G401 (cell line): ENCODE data around the gene SPATS2. TPM values are rescaled to one million over a fixed set of nuclear protein-coding genes. Genes with fewer than 3 reads are reported as not detected.
A peak's percentile ranks its signal among the peaks of the same experiment; 100 is the strongest.
"Not testable (repeated sequence)": the region's sequence is repeated elsewhere in the genome, so short reads cannot be mapped to it uniquely, and the experiment has no call there.

Experiments
- DNase-seq: peaks from one replicate; pipeline ENCODE4 v3.0.0-alpha.2; 2015; ENCODE audit warnings: low spot score
- in situ Hi-C: cut with HindIII; loops from 2 replicates; pipeline ENCODE4 v1.10.0; 2016; ENCODE audit warnings: low sequenced_read_pairs, mixed read lengths
- total RNA-seq: library from RNA; depleted of rRNA; stranded (reverse); fragments of >200 nt; shearing (Covaris generic); gene quantifications from 2 replicates; pipeline ENCODE4 v1.2.3, GENCODE V29; 2014

Gene SPATS2
- total RNA-seq, 1 experiment from 2014 or later = 65.1 TPM

DNA sequence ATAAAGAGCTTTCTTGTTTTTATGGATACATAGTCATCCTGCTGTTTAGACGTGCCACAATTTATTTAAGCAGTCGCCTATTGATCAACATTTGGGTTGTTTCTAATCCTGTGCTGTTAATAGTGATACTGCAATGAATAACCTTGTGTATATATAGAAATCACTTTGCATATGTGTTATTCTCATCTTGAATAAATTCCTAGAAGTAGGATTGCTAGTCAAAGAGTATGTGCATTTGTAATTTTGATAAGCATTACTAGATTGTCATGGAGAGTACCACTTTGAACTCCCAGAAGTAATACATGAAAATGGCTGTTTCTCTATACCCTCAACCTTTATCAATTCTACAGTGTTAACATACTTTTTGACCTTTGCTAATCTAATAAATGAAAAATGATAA lies 126.6 kb downstream of the SPATS2 start:
- in situ Hi-C loops = no loop called here
- no peak for DNase-seq

DNA sequence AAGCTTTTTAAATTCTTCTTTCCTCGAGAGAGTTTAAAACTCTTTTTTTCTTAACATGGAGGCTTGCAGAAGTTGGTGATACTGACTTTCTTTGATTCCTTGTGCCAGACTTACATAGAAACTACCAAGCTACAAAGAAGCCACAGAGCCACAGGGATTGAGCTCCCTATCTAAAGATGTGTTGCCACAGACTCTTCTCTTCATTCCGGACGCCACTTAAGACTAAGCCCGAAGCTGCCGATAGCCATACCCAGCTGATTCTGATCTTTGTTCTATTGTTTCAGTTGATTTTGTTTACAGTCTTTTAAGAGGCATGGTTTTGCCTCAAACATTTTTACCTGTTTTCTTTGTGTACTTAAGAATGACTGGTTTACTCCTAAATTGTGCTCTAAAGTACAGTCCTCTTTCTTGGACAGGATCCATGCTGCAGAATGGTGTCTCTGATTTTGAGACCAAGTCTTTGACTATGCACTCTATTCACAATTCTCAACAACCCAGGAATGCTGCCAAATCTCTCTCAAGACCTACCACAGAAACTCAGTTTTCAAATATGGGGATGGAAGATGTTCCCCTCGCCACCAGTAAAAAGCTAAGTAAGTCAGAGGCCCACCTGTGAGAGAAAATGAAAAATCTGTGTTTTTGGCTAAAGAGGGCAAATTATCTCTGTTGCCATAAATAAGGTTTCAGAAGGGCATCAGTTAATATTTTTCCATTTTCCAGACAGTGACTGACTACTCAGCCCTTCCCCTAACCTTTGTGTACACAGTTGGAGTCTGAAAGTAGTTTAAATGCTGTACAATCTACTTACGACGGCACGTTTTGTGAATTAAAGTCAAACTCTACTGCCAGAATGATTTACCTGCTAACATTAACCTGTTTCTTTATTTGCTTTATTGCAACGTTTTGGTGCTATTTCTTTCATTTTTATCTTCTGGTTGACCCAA lies 129.4 kb downstream of the SPATS2 start:
- DNase-seq = no peak
- in situ Hi-C loops = no loop called here

DNA sequence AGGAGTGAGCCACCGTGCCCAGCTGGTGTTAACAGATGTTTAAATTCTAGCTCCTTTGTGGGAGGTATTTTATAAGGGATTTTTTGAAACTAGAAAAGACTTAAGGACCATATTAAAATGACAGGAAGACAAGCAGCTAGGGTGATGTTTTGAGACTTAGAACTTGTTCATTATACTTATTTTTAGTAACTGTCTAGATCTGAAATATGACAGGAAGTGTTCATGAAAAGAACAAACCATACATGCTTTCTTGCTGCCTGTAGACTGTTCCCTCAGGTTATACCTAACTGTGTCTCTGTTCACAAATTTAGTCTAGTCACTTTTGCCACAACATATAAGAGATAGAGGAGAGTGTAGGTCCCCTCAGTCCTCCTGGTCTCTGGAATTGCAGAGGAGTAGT lies 134.6 kb downstream of the SPATS2 start:
- DNase-seq = no peak
- in situ Hi-C loops = loop anchor here (25.0 kb wide), 1 partner anchor 140 kb away; the partner anchor contains the start of gene SPATS2

DNA sequence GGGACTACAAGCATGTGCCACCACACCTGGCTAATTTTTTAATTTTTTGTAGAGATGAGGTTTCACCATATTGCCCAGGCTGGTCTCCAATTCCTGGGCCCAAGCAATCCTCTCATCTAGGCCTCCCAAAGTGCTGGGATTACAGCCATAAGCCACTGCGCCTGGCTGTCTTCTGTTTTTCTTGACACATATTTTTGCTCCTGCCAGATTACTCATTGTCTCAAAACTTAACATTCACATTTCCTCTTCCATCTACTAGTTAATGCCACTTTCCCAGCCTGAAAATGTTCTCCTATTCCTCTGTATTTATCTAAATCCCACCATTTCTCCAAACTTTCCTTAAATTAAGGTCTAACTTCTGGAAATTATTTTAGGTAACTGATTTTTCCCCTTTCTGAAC lies 135.3 kb downstream of the SPATS2 start:
- in situ Hi-C loops = loop anchor here (25.0 kb wide), 1 partner anchor 140 kb away; the partner anchor contains the start of gene SPATS2
- DNase-seq = no peak

DNA sequence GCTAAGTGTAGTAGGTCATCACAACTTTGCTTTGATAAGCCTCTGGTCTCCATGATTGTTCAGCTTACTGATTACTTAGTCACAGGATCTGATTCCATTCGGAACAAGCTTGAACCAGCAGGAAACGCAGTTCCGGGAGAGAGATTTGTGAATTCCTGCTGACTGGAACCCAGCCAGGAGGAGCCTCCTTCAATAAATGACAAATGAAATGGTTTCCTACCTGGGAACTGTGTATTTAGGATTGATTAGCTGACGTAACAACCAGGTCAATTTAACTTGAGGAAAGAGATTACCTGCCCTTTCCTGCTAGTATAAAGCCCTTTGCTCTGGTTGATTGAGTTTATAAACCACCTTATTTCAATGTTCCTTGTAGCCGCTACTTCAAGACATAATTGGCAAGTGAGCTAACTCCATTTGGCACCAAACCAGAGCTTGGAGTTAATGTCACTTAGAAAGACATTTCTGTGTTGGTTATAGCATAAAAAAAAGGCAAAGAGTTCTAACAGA lies 136.5 kb downstream of the SPATS2 start:
- DNase-seq = peak; percentile 16
- in situ Hi-C loops = loop anchor here (25.0 kb wide), 1 partner anchor 141 kb away; the partner anchor contains the start of gene SPATS2

DNA sequence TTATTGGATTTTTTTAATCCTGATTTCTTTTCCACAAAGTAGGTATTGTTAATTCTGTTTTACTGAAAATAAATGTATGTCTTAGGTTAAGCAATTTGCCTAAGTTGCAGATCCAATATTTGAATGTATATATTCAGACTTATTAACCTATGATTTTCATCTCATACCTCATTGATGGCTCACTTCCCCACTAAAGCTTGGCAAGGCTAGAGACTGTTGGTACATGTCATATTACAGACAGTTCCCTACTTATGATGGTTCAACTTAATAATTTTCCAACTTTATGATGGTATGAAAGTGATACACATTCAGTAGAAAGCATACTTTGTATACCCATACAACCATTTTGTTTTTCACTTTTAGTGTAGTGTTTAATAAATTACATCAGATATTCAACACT lies 138.4 kb downstream of the SPATS2 start:
- no peak for DNase-seq
- in situ Hi-C loops = loop anchor here (25.0 kb wide), 1 partner anchor 143 kb away; the partner anchor contains the start of gene SPATS2

DNA sequence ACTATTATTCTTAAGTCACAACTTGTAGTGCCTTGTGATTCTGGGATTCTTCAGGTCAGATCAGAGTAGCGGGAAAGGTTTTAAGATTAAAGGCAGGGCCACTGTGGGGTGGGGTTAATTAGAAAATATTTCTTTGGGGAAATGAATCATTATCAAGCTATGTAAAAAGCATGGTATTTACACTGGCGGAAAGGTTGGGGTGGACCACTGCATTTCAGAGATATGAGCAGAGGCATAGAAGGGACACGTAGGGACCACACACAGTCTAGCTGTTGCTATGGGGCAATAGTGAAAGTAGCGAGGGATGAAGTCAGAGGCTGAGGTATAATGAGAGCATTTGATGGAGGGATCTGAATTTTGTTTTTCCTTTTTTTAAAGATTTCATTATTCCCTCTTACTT lies 139.9 kb downstream of the SPATS2 start:
- no peak for DNase-seq

DNA sequence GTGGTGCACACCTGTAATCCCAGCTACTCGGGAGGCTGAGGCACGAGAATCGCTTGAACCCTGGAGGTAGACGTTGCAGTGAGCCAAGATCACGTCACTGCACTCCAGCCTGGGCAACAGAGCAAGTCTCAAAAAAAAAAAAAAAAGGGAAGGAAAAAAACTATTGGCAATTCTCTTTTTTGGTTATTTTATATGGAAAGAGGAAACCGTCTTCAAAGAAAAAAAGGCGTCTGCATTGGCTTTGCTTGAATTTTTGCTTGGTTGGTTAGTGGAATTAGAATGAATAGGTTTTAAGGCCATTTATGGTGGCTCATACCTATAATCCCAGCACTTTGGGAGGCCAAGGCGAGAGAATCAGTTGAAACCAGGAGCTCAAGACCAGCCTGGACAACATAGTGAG lies 142.4 kb downstream of the SPATS2 start:
- DNase-seq = not testable (repeated sequence)
- in situ Hi-C loops = loop anchor here (25.0 kb wide), 1 partner anchor 147 kb away; the partner anchor contains the start of gene SPATS2

More for the DNA sequence above, 139.9 kb downstream of the SPATS2 start:
- in situ Hi-C loops = loop anchor here (25.0 kb wide), 1 partner anchor 145 kb away; the partner anchor contains the start of gene SPATS2

DNA sequence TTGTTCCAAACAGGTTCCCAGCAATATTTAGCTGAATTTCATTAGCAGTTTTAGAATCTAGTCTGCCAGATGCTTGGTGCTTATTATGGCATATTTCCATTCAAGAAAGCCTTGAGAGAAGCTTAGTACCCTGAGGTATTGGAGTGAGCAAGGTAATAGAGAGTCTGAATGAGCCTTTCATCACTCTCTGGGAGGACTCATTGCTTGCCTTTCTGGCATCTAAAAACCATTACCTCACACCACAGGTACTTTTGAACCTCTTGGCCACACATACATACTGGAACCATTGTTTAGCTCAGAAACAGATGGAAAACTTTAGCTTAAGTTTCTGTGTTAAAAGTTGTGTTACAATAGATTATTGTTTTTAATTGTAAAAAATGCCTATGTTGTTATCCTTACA lies 144.1 kb downstream of the SPATS2 start:
- in situ Hi-C loops = loop anchor here (25.0 kb wide), 1 partner anchor 149 kb away; the partner anchor contains the start of gene SPATS2
- no peak for DNase-seq

DNA sequence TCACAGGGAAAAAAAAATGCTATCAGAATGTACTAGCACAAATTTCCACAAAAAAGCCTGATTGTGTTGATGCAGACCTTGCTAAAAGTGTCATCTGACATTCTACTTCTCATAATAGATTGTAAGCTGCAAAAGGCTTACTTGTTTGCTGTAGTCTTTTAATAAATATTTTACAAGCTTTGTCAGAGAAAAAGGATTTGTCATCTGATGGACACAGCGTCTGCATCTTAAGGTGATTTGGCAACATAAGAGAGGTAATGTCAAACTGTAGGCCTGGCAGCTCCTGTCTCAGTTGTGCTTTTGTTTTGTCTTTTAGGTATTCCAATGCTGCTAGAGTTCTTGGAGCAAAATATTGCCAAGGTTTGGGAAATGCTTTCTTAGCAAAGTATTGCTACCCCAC lies 145.3 kb downstream of the SPATS2 start:
- in situ Hi-C loops = loop anchor here (25.0 kb wide), 1 partner anchor 150 kb away; the partner anchor contains the start of gene SPATS2
- no peak for DNase-seq

DNA sequence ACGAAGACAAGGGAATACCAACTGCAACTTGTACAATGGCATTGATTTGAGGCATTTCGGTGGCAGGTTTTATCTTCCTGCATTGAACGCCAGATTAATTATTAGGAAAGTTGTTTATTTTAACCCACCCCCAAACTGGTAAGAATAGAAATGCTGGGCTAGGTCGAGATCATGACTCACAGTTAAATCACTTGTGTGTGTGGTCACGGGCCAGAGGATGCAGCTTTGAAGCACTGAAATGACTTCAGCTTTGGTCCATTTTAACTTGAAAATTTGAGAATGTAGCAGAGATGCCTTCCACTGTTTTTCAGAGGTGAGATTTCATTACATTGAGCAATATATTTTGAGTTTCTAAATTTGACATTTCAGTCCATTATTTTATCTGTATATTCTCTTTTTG lies 148.0 kb downstream of the SPATS2 start:
- DNase-seq = no peak

DNA sequence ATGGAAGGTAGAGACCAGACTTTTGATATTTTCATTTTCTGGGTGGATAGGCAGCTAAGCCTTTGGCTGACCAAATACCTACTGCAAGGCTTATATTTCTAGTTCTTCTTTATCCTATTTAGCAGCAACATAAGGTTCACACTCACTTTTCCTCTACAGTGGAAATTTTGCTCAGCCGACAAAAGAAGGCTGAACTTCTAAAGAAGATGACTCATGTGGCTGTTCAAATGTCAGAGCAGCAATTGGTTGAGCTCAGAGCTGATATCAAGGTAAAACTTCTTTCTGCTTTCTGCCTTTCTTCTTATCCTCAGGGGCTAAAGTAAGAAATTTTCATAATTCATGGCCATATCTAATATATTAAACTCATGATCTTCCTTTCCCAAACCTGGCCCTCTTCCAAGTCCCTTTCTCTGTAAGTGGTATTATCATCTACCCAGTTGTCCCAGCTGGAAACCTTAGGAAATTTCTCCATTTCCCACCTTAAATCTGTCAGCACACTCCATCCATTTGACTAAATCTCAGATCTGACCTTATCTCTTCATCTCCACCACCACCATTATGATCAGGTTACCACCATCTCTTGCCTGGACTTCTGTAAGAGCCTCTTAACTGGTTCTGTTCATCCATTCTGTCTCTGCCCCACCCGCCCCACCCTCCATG lies 151.8 kb downstream of the SPATS2 start:
- no peak for DNase-seq
- in situ Hi-C loops = loop anchor here (25.0 kb wide), 1 partner anchor 157 kb away; the partner anchor contains the start of gene SPATS2

More for the DNA sequence above, 148.0 kb downstream of the SPATS2 start:
- in situ Hi-C loops = loop anchor here (25.0 kb wide), 1 partner anchor 153 kb away; the partner anchor contains the start of gene SPATS2

DNA sequence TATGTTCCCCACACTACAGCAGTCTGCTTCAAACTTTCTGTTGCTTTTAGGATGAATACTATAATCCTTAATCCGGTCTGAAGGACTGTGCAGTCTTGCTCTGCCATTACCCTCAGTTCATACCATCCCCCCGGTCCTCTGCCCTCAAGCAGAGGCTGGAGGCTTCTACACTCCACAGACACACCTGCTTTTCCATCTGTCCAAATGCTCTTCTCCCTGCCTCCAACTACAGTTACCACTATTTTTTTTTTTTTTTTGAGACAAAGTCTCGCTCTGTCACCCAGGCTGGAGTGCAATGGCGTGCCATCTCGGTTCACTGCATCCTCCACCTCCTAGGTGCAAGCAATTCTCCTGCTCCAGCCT lies 152.3 kb downstream of the SPATS2 start:
- no peak for DNase-seq
- in situ Hi-C loops = loop anchor here (25.0 kb wide), 1 partner anchor 157 kb away; the partner anchor contains the start of gene SPATS2

DNA sequence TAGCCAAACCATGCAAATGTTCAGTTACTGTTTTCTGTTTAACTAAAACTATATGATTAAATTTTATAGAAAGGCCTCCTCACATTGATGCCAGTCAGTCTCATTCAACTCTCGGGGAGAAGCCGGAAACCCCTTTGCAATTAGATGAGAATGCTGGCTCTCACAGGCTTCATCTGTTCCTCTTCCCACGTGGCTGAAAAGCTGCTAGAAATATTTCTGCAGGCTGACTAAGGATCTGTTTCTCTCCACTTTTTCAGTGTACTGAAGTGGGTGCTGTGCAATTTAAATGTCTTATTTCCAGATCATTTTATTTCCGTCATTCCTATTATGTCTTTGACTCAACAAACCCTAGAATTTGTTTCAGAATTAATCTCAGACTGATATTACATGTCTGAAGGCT lies 154.1 kb downstream of the SPATS2 start:
- in situ Hi-C loops = loop anchor here (25.0 kb wide), 1 partner anchor 159 kb away; the partner anchor contains the start of gene SPATS2
- no peak for DNase-seq

DNA sequence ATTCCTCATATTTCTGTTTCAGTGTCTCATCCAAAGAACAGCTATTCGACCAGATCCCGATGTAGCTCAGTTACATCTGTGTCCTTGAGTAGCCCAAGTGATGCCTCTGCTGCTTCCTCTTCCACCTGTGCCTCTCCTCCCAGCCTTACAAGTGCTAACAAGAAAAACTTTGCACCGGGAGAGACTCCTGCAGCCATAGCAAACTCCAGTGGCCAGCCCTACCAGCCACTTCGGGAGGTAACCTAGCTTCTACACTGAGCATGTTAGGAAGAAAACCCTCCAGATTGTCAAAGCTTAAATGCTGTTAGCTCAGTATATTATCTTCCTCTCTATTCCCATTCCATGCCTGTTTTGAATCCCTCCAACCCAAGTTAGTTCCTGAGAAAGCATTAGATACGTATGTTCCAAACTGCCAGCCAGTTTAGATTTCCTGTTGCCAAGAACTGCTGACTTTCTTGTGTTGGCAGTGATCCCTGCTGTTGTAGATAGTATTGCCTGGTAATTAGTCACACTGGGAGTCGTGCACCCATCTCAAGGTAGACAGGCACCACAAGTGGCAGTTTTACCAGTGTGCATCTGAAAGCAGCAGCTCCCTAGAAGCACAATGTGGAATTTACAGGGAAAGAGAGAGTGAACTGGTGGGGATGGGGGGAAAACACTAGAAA lies 157.5 kb downstream of the SPATS2 start:
- no peak for DNase-seq
- in situ Hi-C loops = loop anchor here (25.0 kb wide), 1 partner anchor 162 kb away; the partner anchor contains the start of gene SPATS2

DNA sequence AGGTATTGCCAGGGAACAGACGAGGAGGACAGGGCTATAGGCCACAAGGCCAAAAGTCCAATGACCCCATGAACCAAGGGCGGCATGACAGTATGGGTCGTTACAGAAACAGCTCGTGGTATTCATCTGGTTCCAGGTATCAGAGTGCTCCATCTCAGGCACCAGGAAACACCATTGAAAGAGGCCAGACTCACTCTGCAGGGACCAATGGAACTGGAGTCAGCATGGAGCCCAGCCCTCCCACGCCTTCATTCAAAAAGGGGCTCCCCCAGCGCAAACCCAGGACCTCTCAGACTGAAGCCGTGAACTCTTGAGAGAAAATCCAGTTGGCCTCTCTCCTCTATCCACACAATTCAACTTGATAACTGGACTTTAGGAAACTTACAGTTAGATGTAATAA lies 158.7 kb downstream of the SPATS2 start:
- in situ Hi-C loops = no loop called here
- DNase-seq = no peak

DNA sequence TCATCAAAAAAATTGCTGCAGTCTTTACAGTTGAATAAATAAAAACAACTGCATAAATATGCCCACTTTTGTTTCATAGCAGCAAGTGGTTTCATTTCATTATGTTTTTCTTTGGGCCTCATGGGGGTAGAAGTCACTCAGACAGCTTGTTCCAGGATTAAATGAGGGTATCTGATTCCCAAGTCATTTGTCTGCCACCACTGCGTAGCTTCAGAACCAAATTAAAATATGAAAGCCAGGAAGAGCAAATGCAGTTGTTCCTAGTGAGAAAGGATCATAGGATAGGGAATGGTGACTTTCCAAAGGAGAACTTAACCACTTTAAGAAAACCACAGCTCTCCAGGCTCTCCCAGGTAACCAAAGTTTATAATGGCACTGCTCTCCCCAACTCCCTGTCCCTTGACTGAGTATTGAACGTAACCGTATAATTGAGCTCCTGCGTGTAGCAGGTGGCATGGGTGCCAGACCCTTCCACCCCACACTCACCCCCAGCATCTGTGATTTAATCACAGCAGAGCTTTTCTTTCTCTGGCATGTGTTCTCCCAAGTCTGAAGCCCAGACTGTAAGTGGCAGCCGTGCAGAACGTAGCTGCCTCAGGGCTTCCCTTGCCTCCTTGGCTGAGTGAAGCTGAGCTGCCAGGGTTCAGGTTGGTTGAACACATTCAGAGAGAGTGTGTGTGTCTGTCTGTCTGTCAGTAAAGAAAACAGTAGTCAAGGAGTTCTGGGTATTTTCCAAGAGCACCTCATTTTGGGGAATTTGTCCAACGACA lies 160.3 kb downstream of the SPATS2 start:
- in situ Hi-C loops = no loop called here
- DNase-seq = no peak

DNA sequence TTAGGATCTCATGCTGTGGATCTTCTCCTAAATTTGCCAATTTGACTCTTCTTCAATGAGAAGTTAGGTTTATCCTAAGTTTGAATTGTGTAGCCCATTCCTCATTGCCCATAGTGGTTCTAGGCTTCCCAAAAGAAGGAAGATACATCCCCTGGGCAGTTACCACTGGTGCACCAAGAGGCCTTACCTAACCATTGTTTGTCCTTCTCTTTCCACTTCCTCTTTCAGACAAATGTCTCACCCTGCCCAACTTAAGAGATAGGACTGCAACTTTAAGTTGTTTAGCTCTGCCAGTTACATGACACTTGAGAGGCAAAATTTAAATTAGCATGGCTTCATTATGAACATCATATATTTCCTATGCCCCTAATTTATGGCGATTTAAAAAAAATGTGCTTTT lies 162.2 kb downstream of the SPATS2 start:
- in situ Hi-C loops = no loop called here
- no peak for DNase-seq
